Measurements from ENCODE around the gene DAAM2. TPM values are rescaled to one million over a fixed set of nuclear protein-coding genes. Genes with fewer than 3 reads are reported as not detected.

Gene DAAM2
- total and polyA plus RNA-seq, 9 of the 15 experiments (the other 6 are each of a cell fraction or from before 2014, with no cell fraction given), result 0.01 to 0.07 TPM; not detected in 7

DNA sequence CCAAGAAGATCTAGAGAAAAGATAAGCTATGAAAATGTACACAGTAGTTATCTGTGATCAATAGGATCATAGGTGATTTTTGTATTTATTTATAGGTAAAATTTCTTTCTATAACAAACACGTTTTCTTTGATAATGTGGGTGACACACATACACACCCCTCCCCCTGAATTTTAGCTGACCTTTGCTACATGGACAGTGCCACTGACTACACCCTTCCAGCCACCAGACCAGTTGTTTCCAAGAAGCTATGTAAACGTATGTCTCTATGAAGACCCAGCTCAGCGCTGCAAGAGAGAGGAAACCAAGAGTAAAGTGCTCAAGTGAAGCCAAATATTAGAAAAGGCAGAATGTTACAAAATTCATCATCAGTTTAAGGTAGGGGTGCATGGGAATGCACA lies 125.8 kb downstream of the DAAM2 start:
- intact Hi-C loops (cut with micrococcal nuclease), result no loop called here
- Histone ChIP-seq H3K4me2 (ENCODE audit: insufficient read depth, low read length) (no peak overlapping the region), H3K79me2 (ENCODE audit: control insufficient read depth, insufficient read depth, low read length) (no peaks in the 10 kb centered on the region), H3K4me3 (no peak overlapping the region), H3K9me3 (replicated peaks; ENCODE audit: control insufficient read depth, insufficient read depth, low read depth, low read length) (no peaks in the 10 kb centered on the region), H3K9me1 (ENCODE audit: control insufficient read depth, insufficient read depth, low read length) (no peaks in the 10 kb centered on the region), H3K36me3 (ENCODE audit: control insufficient read depth, insufficient read depth, low read length) (no peaks in the 10 kb centered on the region; the same call in 2 of the 3 replicates), H3K27ac (ENCODE audit: extremely low read depth, low read depth, low read length) (no peak overlapping the region), H3K4me1 (replicated peaks in 1 of 2; ENCODE audit: control insufficient read depth in 2 of 2, insufficient read depth in 2 of 2, low read length in 2 of 2) (no peaks in the 10 kb centered on the region), H4K20me1 (replicated peaks; ENCODE audit: control insufficient read depth, insufficient read depth, low read length) (no peaks in the 10 kb centered on the region; the same call in 1 of the 2 replicates), H2AFZ (ENCODE audit: low read depth, low read length) (no peak overlapping the region), H3K27me3 (ENCODE audit: control insufficient read depth in 2 of 2, insufficient read depth in 2 of 2, low read length in 2 of 2) (peaks cover 0 to 6% of the 10 kb centered on the region in 2 experiments; a peak in 2 of 5 replicates), H3K9ac (ENCODE audit: insufficient read depth in 1 of 2, low read depth in 2 of 2, low read length in 2 of 2) (no peak overlapping the region)
- FAIRE-seq (no peak), ATAC-seq (no peak), DNase-seq (ENCODE audit: extremely low read depth in 1 of 4, low spot score in 3 of 4) (no peak)
- POLR2A ChIA-PET, result no interaction called here
- WGBS (ENCODE audit: insufficient coverage, low coverage, missing lambda C conversion rate), result 9% methylated on average over 3 of the region's 3 CpGs
- CTCF ChIA-PET (ENCODE audit: low intra/inter-chr PET ratio), result no interaction called here
- in situ Hi-C loops (cut with MboI), result no loop called here
- no TSS peak for BruUV-seq (replicated peaks)
- TF ChIP-seq ZNF766 (CRISPR knock-in tag; conservative IDR thresholded peaks at IDR 0.05) (no peak), NFE2 (IDR thresholded peaks at IDR 0.05; ENCODE audit: low read depth) (no peak), SIN3A (IDR thresholded peaks at IDR 0.05; ENCODE audit: borderline replicate concordance in 2 of 2, control insufficient read depth in 1 of 2, low read depth in 2 of 2, low read length in 2 of 2) (no peak), HNRNPH1 (optimal IDR thresholded peaks at IDR 0.05; ENCODE audit: low read depth, low read length) (no peak), L3MBTL2 (IDR thresholded peaks at IDR 0.05) (no peak), SLC30A9 (CRISPR knock-in tag; IDR thresholded peaks at IDR 0.05) (no peak), SAFB2 (IDR thresholded peaks at IDR 0.05; ENCODE audit: borderline replicate concordance, low read depth, low read length, severe bottlenecking) (no peak), TEAD2 (tag; IDR thresholded peaks at IDR 0.05) (no peak), ZNF174 (CRISPR knock-in tag; IDR thresholded peaks at IDR 0.05) (no peak), JUNB (CRISPR knock-in tag; conservative IDR thresholded peaks at IDR 0.05) (no peak), CXXC5 (CRISPR knock-in tag; IDR thresholded peaks at IDR 0.05) (no peak), DIDO1 (tag; IDR thresholded peaks at IDR 0.05; ENCODE audit: low read depth) (no peak)
- TF ChIP-seq, protein P1, sequence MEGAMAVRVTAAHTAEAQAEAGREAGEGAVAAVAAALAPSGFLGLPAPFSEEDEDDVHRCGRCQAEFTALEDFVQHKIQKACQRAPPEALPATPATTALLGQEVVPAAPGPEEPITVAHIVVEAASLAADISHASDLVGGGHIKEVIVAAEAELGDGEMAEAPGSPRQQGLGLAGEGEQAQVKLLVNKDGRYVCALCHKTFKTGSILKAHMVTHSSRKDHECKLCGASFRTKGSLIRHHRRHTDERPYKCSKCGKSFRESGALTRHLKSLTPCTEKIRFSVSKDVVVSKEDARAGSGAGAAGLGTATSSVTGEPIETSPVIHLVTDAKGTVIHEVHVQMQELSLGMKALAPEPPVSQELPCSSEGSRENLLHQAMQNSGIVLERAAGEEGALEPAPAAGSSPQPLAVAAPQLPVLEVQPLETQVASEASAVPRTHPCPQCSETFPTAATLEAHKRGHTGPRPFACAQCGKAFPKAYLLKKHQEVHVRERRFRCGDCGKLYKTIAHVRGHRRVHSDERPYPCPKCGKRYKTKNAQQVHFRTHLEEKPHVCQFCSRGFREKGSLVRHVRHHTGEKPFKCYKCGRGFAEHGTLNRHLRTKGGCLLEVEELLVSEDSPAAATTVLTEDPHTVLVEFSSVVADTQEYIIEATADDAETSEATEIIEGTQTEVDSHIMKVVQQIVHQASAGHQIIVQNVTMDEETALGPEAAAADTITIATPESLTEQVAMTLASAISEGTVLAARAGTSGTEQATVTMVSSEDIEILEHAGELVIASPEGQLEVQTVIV (CRISPR knock-in tag; IDR thresholded peaks at IDR 0.05; ENCODE audit: borderline replicate concordance), result no peak
- TF ChIP-seq, protein P2, sequence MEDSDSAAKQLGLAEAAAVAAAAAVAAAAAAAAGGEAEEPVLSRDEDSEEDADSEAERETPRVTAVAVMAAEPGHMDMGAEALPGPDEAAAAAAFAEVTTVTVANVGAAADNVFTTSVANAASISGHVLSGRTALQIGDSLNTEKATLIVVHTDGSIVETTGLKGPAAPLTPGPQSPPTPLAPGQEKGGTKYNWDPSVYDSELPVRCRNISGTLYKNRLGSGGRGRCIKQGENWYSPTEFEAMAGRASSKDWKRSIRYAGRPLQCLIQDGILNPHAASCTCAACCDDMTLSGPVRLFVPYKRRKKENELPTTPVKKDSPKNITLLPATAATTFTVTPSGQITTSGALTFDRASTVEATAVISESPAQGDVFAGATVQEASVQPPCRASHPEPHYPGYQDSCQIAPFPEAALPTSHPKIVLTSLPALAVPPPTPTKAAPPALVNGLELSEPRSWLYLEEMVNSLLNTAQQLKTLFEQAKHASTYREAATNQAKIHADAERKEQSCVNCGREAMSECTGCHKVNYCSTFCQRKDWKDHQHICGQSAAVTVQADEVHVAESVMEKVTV (CRISPR knock-in tag; IDR thresholded peaks at IDR 0.05), result no peak
